BE2C (cell line): ENCODE results near the gene TNFRSF8.

Source experiments
- DNase-seq: peaks from one replicate; pipeline ENCODE4 v3.0.0-alpha.2; 2020
- H3K27me3 ChIP-seq: fragments of 250-450 bp; sonication (Bioruptor Pico); 2 replicates; pipeline ENCODE4 v1.5.1; 2020; ENCODE audit warnings: mild to moderate bottlenecking
- H3K36me3 ChIP-seq: fragments of 250-450 bp; sonication (Bioruptor Pico); 2 replicates; pipeline ENCODE4 v1.5.1; 2020; ENCODE audit warnings: mild to moderate bottlenecking
- H3K4me1 ChIP-seq: fragments of 250-450 bp; sonication (Bioruptor Pico); 2 replicates; pipeline ENCODE4 v1.5.1; 2020
- H3K4me3 ChIP-seq: 2 replicates; pipeline ENCODE4 v1.5.1; 2011; ENCODE audit warnings: low read depth, low read length
- H3K9me3 ChIP-seq: fragments of 250-450 bp; sonication (Bioruptor Pico); 2 replicates; pipeline ENCODE4 v1.5.1; 2020
- CTCF ChIP-seq: IDR thresholded peaks from 2 replicates; pipeline ENCODE4 v1.5.1; 2012; ENCODE audit warnings: mild to moderate bottlenecking, low read depth, low read length

The TNFRSF8 gene

GRCh38 chr1:12128120-12128519, 65.0 kb downstream of the TNFRSF8 start:
- H3K4me3 ChIP-seq: no peak overlapping the region
- H3K4me1 ChIP-seq: no peaks in the 10 kb centered on the region
- H3K27me3 ChIP-seq: no peaks in the 10 kb centered on the region
- no peak for TF ChIP-seq CTCF
- H3K9me3 ChIP-seq: no peaks in the 10 kb centered on the region
- no peak for DNase-seq
- no peaks in the 10 kb centered on the region for H3K36me3 ChIP-seq

- no peaks in the 10 kb centered on the region for H3K36me3 ChIP-seq
- no peaks in the 10 kb centered on the region for H3K27me3 ChIP-seq
- H3K4me1 ChIP-seq: no peaks in the 10 kb centered on the region
- no peak for TF ChIP-seq CTCF
- DNase-seq: no peak
- H3K4me3 ChIP-seq: no peak overlapping the region
- H3K9me3 ChIP-seq: no peaks in the 10 kb centered on the region
Measured at GRCh38 chr1:12129624-12130023, 66.5 kb downstream of the TNFRSF8 start.

GRCh38 chr1:12130466-12131130, 67.5 kb downstream of the TNFRSF8 start:
- Histone ChIP-seq H3K9me3 (no peaks in the 10 kb centered on the region), H3K36me3 (no peaks in the 10 kb centered on the region), H3K27me3 (no peaks in the 10 kb centered on the region), H3K4me1 (no peaks in the 10 kb centered on the region), H3K4me3 (no peak overlapping the region)
- TF ChIP-seq CTCF: no peak
- no peak for DNase-seq

GRCh38 chr1:12132078-12132477, 69.0 kb downstream of the TNFRSF8 start:
- TF ChIP-seq CTCF: no peak
- no peak overlapping the region for H3K4me3 ChIP-seq
- H3K9me3 ChIP-seq: no peaks in the 10 kb centered on the region
- H3K4me1 ChIP-seq: no peaks in the 10 kb centered on the region
- no peaks in the 10 kb centered on the region for H3K36me3 ChIP-seq
- no peak for DNase-seq
- H3K27me3 ChIP-seq: no peaks in the 10 kb centered on the region

GRCh38 chr1:12134716-12135115, 71.6 kb downstream of the TNFRSF8 start:
- DNase-seq: no peak
- H3K9me3 ChIP-seq: no peaks in the 10 kb centered on the region
- H3K4me3 ChIP-seq: no peak overlapping the region
- H3K36me3 ChIP-seq: no peaks in the 10 kb centered on the region
- no peak for TF ChIP-seq CTCF
- no peaks in the 10 kb centered on the region for H3K4me1 ChIP-seq
- H3K27me3 ChIP-seq: no peaks in the 10 kb centered on the region

- Histone ChIP-seq H3K36me3 (no peaks in the 10 kb centered on the region), H3K9me3 (no peaks in the 10 kb centered on the region), H3K4me3 (no peak overlapping the region), H3K27me3 (no peaks in the 10 kb centered on the region), H3K4me1 (no peaks in the 10 kb centered on the region)
- DNase-seq: no peak
- no peak for TF ChIP-seq CTCF
Measured at GRCh38 chr1:12135612-12136011, 72.5 kb downstream of the TNFRSF8 start.
